Kidney capillary endothelial cell (primary cell): Measurements from ENCODE around the gene PAM.
"Not testable (repeated sequence)": the region's sequence is repeated elsewhere in the genome, so short reads cannot be mapped to it uniquely, and the experiment has no call there.

Experiments
- DNase-seq: peaks from one replicate; pipeline ENCODE4 v3.0.0-alpha.2; 2018; ENCODE audit warnings: low spot score

PAM gene

GRCh38 chr5:103066326-103066725, 311.2 kb downstream of the PAM start:
- DNase-seq = no peak

GRCh38 chr5:103073500-103073899, 318.4 kb downstream of the PAM start:
- not testable (repeated sequence) for DNase-seq

- no peak for DNase-seq
These were observed 320.3 kb downstream of the PAM start for GRCh38 chr5:103075442-103075841.
